ENCODE measurements around the gene SLC7A1. TPM values are rescaled to one million over a fixed set of nuclear protein-coding genes. Genes with fewer than 3 reads are reported as not detected.

Gene SLC7A1
- total RNA-seq, 6 donors from 2014 or later = 2.1 to 38.0 (median 21.5) TPM

- no peak for ATAC-seq (ENCODE audit: low FRiP score in 2 of 2)
Observed at GRCh38 chr13:29530901-29531300, 64.6 kb downstream of the SLC7A1 start.

GRCh38 chr13:29529754-29530153 is 65.7 kb downstream of the SLC7A1 start:
- no peaks in the 10 kb centered on the region for H3K9me3 ChIP-seq
- H3K4me1 ChIP-seq = no peaks in the 10 kb centered on the region
- H3K27me3 ChIP-seq = no peaks in the 10 kb centered on the region
- peaks cover 0 to 20% (median 5%) of the 10 kb centered on the region in 4 donors for H3K36me3 ChIP-seq
- DNase-seq (no peak), ATAC-seq (ENCODE audit: low FRiP score in 2 of 2) (no peak)
- TF ChIP-seq CTCF (IDR thresholded peaks at IDR 0.05) = no peak
- TF ChIP-seq POLR2A (IDR thresholded peaks at IDR 0.05) = no peak
- TF ChIP-seq EP300 (IDR thresholded peaks at IDR 0.05) = no peak
- TF ChIP-seq POLR2AphosphoS5 (IDR thresholded peaks at IDR 0.05) = no peak
- no peak overlapping the region for H3K4me3 ChIP-seq
- WGBS, 2 donors = 88 to 93% methylated on average over 5 of the region's 5 CpGs
- no peak overlapping the region for H3K27ac ChIP-seq

More at GRCh38 chr13:29530901-29531300, 64.6 kb downstream of the SLC7A1 start:
- Histone ChIP-seq H3K4me3 (no peak overlapping the region), H3K4me1 (no peaks in the 10 kb centered on the region), H3K27ac (no peak overlapping the region), H3K27me3 (no peaks in the 10 kb centered on the region), H3K36me3 (peaks cover 0 to 20% (median 5%) of the 10 kb centered on the region in 4 donors), H3K9me3 (no peaks in the 10 kb centered on the region)
- WGBS, 2 donors = 82 to 90% methylated on average over 4 to 5 of the region's 5 CpGs
- no peak for TF ChIP-seq POLR2AphosphoS5 (IDR thresholded peaks at IDR 0.05)
- no peak for TF ChIP-seq POLR2A (IDR thresholded peaks at IDR 0.05)
- no peak for TF ChIP-seq EP300 (IDR thresholded peaks at IDR 0.05)
- TF ChIP-seq CTCF (IDR thresholded peaks at IDR 0.05) = no peak
- no peak for DNase-seq

- no peak overlapping the region for H3K27ac ChIP-seq
- ATAC-seq (ENCODE audit: low FRiP score in 2 of 2) (no peak), DNase-seq (no peak)
- H3K4me1 ChIP-seq = no peaks in the 10 kb centered on the region
- no peaks in the 10 kb centered on the region for H3K27me3 ChIP-seq
- H3K9me3 ChIP-seq = no peaks in the 10 kb centered on the region
- no peak overlapping the region for H3K4me3 ChIP-seq
- peaks cover 0 to 31% (median 8%) of the 10 kb centered on the region in 4 donors for H3K36me3 ChIP-seq
- 78 to 96% methylated on average over 4 to 5 of the region's 5 CpGs for WGBS, 2 donors
- TF ChIP-seq POLR2A (IDR thresholded peaks at IDR 0.05) (no peak), POLR2AphosphoS5 (IDR thresholded peaks at IDR 0.05) (no peak), CTCF (IDR thresholded peaks at IDR 0.05) (no peak), EP300 (IDR thresholded peaks at IDR 0.05) (no peak)
Observed at GRCh38 chr13:29527916-29528315, 67.6 kb downstream of the SLC7A1 start.

GRCh38 chr13:29527511-29527910 is 68.0 kb downstream of the SLC7A1 start:
- 68 to 94% methylated on average over 7 to 8 of the region's 8 CpGs for WGBS, 2 donors
- DNase-seq (no peak), ATAC-seq (ENCODE audit: low FRiP score in 2 of 2) (no peak)
- no peak for TF ChIP-seq CTCF (IDR thresholded peaks at IDR 0.05)
- no peak for TF ChIP-seq POLR2AphosphoS5 (IDR thresholded peaks at IDR 0.05)
- TF ChIP-seq POLR2A (IDR thresholded peaks at IDR 0.05) = no peak
- TF ChIP-seq EP300 (IDR thresholded peaks at IDR 0.05) = no peak
- no peaks in the 10 kb centered on the region for H3K4me1 ChIP-seq
- H3K27me3 ChIP-seq = no peaks in the 10 kb centered on the region
- H3K9me3 ChIP-seq = no peaks in the 10 kb centered on the region
- H3K4me3 ChIP-seq = no peak overlapping the region
- peaks cover 0 to 34% (median 9%) of the 10 kb centered on the region in 4 donors for H3K36me3 ChIP-seq
- H3K27ac ChIP-seq = no peak overlapping the region

- TF ChIP-seq CTCF (IDR thresholded peaks at IDR 0.05) (no peak), EP300 (IDR thresholded peaks at IDR 0.05) (no peak), POLR2A (IDR thresholded peaks at IDR 0.05) (no peak), POLR2AphosphoS5 (IDR thresholded peaks at IDR 0.05) (no peak)
- Histone ChIP-seq H3K4me3 (no peak overlapping the region), H3K27me3 (no peaks in the 10 kb centered on the region), H3K9me3 (no peaks in the 10 kb centered on the region), H3K27ac (no peak overlapping the region), H3K36me3 (peaks cover 0 to 38% (median 9%) of the 10 kb centered on the region in 4 donors), H3K4me1 (no peaks in the 10 kb centered on the region)
- DNase-seq (no peak), ATAC-seq (ENCODE audit: low FRiP score in 2 of 2) (no peak)
- WGBS, 2 donors = 96% methylated on average over 14 of the region's 14 CpGs
Observed at GRCh38 chr13:29526741-29527140, 68.7 kb downstream of the SLC7A1 start.

Data from upper lobe of left lung (tissue), 6 donors.